Neutrophil (primary cell): ENCODE data around the gene CPNE4.

ENCODE experiments used
- H3K27ac ChIP-seq: fragments of 200-600 bp; sonication (generic); 2 replicates; pipeline ENCODE4 v1.5.1; 2016; ENCODE audit warnings: mild to moderate bottlenecking, moderate library complexity
- H3K27me3 ChIP-seq: fragments of 200-600 bp; sonication (generic); 2 replicates; pipeline ENCODE4 v1.6.0; 2016; ENCODE audit warnings: mild to moderate bottlenecking
- H3K36me3 ChIP-seq: fragments of 200-600 bp; sonication (generic); 2 replicates; pipeline ENCODE4 v1.5.1; 2017
- H3K4me1 ChIP-seq, 2 experiments: fragments of 200-600 bp in 1 of 2; sonication (generic) in 1 of 2; 1 replicate in 1 of 2; 2 replicates in 1 of 2; pipeline versions ENCODE4 v1.5.1 to v1.6.1; 2013 to 2016; ENCODE audit warnings: low read depth in 1 of 2, low read length in 1 of 2, mild to moderate bottlenecking in 1 of 2, moderate library complexity in 1 of 2; ENCODE audit not compliant: control insufficient read depth in 1 of 2, insufficient read depth in 1 of 2
- H3K4me3 ChIP-seq, 2 experiments: fragments of 200-600 bp in 1 of 2; sonication (generic) in 1 of 2; 1 replicate in 1 of 2; 2 replicates in 1 of 2; pipeline ENCODE4 v1.5.1; 2013 to 2016; ENCODE audit warnings: low read depth in 1 of 2, low read length in 1 of 2, mild to moderate bottlenecking in 1 of 2, moderate library complexity in 1 of 2
- H3K9me3 ChIP-seq: fragments of 200-600 bp; sonication (generic); 2 replicates; pipeline ENCODE4 v1.5.1; 2016
- CTCF ChIP-seq: fragments of 200-600 bp; sonication (generic); IDR thresholded peaks from 2 replicates; pipeline ENCODE4 v1.5.1; 2016; ENCODE audit warnings: antibody characterized with exemption

The CPNE4 gene

DNA sequence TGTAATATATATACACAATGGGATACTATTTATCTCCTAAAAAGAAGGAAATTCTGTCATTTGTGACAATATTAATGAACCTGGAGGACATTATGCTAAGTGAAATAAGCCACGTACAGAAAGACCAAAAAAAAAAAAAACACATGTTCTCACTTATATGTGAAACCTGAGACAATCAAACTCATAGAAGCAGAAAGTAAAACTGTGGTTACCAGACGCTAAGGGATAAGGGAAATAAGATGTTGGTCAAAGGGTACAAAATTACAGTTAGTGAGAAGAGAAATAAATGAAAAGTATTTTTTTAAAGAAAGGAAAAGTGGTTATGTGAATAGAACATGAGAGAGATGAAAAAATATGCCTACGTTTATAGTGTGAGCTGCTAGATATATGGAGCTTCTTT lies 101.1 kb downstream of the CPNE4 start:
- TF ChIP-seq CTCF: no peak
- Histone ChIP-seq H3K9me3 (no peaks in the 10 kb centered on the region), H3K27ac (no peak overlapping the region), H3K27me3 (no peaks in the 10 kb centered on the region), H3K4me3 (no peak overlapping the region), H3K4me1 (peaks cover 0 to 9% of the 10 kb centered on the region in 2 experiments), H3K36me3 (no peaks in the 10 kb centered on the region)

DNA sequence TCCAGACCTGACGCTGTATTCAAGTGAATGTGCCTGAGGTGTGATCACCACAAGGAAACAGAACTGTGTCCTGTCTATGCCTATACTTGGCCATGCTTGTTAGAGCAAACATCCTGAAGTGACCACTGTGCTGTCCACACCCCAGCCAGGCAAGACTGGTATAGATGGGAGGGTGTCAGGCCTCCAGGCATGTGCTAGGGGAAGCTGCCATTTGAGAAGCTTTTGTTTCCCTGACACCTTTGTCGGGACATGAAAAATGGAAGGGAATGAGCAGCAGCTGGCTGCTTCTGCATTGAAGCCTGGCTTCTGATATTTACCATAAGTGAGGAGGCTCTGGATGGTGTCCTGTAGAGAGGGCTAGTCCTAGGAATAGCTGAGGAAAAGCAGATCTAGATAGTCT lies 106.2 kb downstream of the CPNE4 start:
- no peak for TF ChIP-seq CTCF
- Histone ChIP-seq H3K9me3 (no peaks in the 10 kb centered on the region), H3K36me3 (no peaks in the 10 kb centered on the region), H3K27me3 (peaks cover 17% of the 10 kb centered on the region), H3K4me3 (no peak overlapping the region), H3K4me1 (peaks cover 0 to 9% of the 10 kb centered on the region in 2 experiments), H3K27ac (no peak overlapping the region)

GRCh38 chr3:131925571-131925970 lies 109.2 kb downstream of the CPNE4 start:
- H3K4me1 ChIP-seq: no peaks in the 10 kb centered on the region

DNA sequence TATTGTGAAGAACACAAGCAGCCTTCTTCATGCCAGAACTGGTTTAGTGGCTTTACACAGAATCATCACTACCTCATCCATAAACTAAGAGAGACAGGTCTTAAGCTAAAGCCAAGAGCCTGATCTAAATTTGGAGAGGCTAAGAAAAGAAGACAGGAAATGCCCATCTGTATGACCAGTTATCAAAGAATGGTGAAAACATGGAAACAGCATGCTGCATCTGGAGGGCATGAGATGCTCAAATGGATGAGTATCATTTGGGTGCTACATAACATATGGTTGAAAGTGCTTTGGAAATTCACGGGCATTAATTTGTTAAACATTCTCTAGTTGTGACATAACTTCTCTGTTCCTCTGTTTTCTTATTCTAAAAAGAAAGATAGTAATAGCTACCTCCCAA lies 112.5 kb downstream of the CPNE4 start:
- H3K4me1 ChIP-seq: no peaks in the 10 kb centered on the region
- H3K36me3 ChIP-seq: no peaks in the 10 kb centered on the region
- H3K27ac ChIP-seq: no peak overlapping the region
- no peak overlapping the region for H3K4me3 ChIP-seq
- peaks cover 23% of the 10 kb centered on the region for H3K27me3 ChIP-seq
- no peaks in the 10 kb centered on the region for H3K9me3 ChIP-seq
- no peak for TF ChIP-seq CTCF

More at GRCh38 chr3:131925571-131925970, 109.2 kb downstream of the CPNE4 start:
- no peaks in the 10 kb centered on the region for H3K36me3 ChIP-seq
- H3K4me3 ChIP-seq: no peak overlapping the region
- peaks cover 17% of the 10 kb centered on the region for H3K27me3 ChIP-seq
- no peak for TF ChIP-seq CTCF
- H3K9me3 ChIP-seq: no peaks in the 10 kb centered on the region
- no peak overlapping the region for H3K27ac ChIP-seq

DNA sequence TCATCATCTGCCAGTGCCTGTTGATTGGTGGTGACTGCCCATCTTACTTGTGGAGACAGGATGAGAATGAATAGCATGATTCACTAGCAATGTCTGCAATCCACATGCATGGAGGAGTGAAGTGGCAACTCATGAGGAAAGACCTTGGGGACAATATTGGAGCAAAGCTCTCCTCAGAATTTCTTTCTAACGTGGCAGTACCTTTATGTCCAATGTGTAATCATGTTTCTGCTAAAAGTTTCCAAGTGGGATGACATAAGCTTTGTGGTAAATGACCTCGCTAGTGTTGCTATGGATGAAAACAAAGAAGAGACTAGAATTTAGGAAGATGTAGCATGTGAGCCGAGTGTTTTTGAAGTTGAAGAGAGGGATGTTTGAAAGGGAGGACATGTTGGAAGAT lies 117.8 kb downstream of the CPNE4 start:
- TF ChIP-seq CTCF: no peak
- H3K4me3 ChIP-seq: no peak overlapping the region
- H3K4me1 ChIP-seq: no peaks in the 10 kb centered on the region
- H3K9me3 ChIP-seq: no peaks in the 10 kb centered on the region
- H3K36me3 ChIP-seq: no peaks in the 10 kb centered on the region
- H3K27me3 ChIP-seq: peaks cover 22% of the 10 kb centered on the region
- no peak overlapping the region for H3K27ac ChIP-seq
